GM15510 (cell line): ENCODE measurements around the gene MDN1.

Source experiments
- POLR2A ChIP-seq: IDR thresholded peaks from 3 replicates; pipeline ENCODE4 v1.6.1; 2011; ENCODE audit warnings: borderline replicate concordance; ENCODE audit not compliant: insufficient read length; ENCODE audit errors: extremely low read depth

The MDN1 gene

DNA sequence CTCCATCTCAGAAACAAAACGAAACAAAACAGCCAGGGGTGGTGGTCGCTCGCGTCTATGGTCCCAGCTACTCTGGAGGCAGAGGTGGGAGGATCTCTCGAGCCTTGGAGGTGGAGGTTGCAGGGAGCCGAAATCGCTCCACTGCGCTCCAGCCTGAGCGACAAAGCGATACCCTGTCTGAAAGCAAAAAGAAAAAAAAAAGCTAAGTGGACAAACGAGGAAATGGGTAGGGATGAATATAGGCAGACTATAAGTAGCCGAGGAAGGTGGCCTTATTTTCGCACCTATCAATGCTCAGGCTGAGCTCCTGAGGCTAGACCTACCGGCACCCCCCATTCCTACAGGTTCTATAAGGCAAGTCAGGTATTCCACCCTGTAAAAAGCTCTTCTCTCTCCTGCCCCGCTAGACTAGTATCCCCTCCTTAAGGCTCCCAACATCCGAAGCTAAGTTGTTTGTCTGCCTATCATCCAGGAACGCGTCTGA lies 9.4 kb upstream of the MDN1 start:
- no peak for TF ChIP-seq POLR2A

DNA sequence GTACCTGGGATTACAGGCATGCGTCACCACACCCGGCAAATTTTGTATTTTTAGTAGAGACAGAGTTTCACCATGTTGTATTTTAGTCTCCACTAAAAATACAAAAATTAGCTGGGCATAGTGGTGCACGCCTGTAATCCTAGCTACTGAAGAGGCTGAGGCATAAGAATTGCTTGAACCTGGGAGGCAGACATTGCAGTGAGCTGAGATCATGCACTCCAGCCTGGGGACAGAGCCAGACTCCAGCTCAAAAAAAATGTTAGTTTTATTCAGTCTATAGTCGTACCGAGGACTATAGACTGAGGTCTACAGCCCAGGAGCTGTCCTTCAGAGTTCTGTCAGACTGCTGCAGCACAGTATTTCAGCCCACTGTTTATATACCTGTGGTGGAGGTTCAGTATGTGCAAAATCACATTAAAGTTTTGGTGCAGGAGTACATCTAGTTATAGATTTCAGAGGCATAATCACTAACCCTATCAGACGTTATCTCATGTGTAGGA lies 6.5 kb upstream of the MDN1 start:
- TF ChIP-seq POLR2A, result no peak

DNA sequence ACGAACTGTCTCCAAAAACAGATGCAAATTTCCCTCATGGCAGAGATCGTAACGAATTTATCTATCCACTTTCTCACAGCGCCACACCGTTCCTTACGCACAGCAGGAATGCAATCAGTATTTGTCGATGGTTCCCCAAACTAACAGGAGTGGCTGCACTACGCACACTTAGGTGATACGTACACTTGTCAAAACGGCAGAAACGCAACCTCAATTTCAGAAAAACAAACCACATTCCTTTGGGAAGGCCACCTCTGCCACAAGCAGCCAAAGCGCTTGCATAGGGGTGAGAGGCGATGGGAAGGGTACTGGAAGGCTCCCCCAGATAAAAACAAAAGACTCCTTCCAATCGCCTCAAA lies 638 bp downstream of the MDN1 start:
- no peak for TF ChIP-seq POLR2A

DNA sequence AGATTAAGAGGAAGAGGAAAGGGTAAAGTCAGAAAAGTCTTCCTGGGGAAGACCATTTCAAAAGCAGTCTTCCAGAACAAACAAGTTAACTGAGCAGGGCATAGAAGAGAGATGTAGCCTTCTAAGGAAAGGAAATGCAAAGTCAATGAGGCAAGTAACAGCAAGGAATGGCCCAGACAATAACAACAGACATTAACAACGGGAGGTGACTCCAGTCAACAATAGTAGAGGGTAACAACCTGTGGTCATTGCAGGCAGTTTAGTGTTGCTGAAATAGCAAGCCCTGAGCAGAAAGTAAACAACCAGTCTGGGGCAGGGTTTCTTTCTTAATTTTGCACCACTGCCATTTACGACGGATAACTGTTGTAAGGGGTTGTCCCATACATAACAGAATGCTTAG lies 2.1 kb downstream of the MDN1 start:
- no peak for TF ChIP-seq POLR2A

DNA sequence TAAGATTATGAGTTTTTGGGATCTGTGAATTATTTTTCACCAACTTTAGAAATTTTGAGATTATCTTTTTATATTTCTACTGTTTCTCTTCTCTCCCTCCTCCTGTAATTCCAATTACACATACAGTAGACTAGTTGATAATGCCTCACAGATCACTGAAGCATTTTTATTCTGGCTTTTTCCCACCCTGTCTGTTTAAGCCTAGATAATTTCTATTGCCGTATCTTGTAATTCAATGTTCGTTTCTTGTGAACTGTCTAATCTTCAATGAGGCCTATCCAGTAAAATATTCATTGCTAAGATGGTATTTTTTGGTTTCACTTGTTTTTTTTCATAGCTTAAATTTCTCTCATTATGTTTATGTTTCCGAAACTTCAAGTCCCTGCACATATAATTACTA lies 12.0 kb downstream of the MDN1 start:
- no peak for TF ChIP-seq POLR2A

DNA sequence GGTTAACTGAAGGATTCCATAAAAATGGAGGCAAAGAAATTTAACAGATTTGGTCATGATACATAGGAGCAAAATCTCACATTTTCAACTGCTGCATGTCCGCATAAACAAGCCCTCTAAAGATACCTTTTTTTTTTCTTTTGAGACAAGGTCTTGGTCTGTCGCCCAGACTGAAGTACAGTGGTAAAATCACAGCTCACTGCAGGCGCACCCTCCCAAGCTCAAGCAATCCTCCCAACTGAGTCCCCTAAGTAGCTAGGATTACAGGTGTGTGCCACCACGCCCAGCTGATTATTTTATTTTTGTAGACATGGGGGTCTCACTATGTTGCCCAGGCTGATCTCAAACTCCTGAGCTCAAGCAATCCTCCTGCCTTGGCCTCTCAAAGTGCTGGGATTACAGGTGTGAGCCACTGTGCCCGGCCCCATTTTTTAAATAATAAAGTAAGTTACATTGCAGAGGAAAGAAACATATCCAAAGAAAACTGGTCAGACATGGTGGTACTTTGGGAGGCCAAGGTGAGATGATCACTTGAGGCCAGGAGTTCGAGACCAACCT lies 13.7 kb downstream of the MDN1 start:
- TF ChIP-seq POLR2A, result no peak

DNA sequence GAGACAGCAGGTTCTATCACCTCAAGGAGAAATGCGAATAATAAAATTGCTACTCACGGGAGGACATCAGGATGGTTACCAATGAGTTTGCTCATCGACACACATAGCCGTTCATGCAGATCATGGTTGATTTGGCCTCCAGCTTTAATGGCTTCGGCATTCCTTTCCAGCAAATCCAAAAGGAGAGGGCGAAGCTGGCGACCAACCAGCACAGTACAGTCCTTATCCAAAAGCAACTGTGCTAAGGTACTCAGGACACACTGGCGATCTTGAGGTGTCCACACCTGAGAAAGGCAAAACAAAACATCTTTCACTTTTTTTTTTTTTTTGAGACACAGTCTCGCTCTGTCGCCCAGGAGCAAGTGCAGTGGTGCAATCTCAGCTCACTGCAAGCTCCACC lies 16.3 kb downstream of the MDN1 start:
- no peak for TF ChIP-seq POLR2A

DNA sequence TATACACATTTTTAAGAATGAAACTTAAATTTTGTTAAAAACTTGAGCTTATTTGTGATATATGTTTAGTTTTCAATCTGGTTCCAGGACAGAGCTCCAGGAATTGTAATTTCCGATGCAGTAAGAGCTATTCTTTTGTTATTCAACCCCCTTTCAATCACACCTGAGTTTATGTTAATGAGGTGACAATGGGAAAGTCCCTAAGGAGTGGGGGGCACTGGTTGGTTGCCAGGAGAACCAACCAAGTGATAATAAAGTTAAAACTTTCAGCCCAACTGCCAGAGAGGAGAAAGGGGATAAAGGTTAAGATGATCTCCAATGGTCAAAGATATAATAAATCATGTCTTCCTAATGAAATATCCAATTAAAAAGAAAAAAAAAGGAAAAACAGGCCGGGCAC lies 19.8 kb downstream of the MDN1 start:
- no peak for TF ChIP-seq POLR2A

DNA sequence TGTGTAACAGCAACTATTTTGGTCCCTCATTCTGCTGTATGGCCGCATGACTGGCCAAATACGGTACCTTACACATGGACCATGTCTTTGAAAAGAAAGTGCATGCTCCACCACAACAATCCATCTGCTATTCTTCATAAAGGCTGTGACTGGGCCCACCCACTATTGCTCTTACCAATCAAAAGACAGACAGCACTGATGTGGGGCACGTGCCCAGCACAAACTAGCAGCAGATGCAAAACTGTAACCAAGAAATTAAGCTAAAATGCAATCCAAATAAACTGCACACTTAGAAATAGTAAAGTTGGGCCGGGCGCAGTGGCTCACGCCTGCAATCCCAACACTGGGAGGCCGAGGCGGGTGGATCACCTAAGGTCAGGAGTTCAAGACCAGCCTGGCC lies 20.5 kb downstream of the MDN1 start:
- TF ChIP-seq POLR2A, result no peak

DNA sequence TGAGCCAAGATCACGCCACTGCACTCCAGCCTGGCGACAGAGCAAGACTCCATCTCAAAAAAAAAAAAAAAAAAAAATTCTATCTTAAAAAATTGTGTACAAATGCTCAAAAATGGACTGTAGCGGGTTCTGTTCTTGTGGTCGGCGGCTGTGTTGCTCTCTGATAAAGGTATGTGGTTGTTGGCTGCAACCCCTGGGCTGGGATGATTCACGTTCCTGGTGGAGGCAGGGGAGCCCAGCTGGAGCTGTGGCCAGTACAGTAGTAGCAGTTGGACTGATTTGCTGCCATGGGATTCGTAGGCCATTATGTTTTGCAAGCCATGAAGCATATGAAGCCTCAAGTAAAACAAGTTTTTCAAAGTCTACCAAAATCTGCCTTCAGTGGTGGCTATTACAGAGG lies 22.3 kb downstream of the MDN1 start:
- TF ChIP-seq POLR2A, result no peak

DNA sequence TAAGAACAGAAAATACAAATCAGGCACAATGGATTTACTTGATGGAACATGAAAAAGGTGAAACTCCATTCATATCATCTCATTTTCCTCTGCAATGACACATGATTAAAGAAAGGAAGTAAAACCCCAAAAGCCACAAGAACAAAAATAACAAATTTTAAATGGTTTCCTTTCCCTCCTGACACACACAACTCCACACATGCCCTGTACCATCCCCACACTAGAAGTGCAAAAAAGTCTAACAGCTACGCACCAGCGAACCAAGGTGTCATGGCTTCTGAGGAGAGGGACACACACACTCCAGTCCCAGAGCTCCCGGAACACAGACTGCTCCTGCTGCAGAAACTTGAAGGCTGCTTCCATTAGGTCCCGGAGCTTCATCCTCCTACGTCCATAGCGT lies 25.3 kb downstream of the MDN1 start:
- no peak for TF ChIP-seq POLR2A

DNA sequence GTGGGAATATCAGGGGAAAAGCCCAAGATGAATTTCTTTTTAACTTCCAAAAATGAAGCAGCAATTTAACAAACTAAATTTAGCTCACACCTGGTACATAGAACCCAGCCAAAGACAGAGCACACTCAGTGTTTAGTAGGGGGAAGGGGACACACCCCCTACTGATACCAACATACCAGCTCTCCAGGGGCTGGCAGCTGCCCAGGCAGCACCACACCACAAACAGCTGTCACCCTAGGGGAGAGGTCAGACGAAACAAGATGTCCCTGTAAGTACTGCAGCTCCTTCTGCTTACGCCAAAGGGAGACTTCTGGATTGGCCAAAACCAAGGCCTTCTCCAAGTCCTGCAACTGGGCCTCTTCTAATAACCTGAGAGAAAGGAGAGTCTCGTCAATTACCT lies 26.0 kb downstream of the MDN1 start:
- no peak for TF ChIP-seq POLR2A

DNA sequence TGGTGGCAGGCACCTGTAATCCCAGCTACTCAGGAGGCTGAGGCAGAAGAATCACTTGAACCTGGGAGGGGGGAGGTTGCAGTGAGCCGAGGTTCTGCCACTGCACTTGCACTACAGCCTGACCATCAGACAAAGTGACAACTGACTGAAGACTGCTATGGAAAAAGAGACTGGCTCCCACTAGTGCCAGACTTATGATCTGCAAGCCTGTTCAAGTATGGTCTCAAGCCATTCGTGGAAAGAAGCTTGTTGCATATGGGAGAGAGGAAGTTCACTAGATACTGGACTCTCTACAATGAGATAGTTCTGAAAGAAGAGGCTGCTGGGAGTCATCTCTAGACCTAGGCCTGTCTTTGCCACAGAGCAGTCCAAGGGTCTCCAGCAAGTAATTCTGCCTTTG lies 26.7 kb downstream of the MDN1 start:
- no peak for TF ChIP-seq POLR2A

DNA sequence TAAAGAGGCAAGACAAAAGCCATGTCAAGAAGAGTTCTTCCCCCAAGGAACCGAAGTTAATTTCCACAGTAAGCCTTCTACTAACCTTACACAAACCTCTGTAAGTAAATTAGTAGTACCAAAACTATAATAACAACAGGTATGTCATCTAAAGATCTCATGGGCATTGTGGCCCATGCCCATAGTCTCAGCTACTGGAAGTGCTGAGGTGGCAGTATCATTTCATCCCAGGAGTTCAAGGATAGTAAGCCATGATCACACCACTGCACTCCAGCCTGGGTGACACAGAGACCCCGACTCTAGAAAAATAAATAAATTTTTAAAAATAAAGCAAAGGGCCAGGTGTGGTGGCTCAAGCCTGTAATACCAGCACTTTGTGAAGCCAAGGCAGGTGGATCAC lies 29.2 kb downstream of the MDN1 start:
- TF ChIP-seq POLR2A, result no peak

DNA sequence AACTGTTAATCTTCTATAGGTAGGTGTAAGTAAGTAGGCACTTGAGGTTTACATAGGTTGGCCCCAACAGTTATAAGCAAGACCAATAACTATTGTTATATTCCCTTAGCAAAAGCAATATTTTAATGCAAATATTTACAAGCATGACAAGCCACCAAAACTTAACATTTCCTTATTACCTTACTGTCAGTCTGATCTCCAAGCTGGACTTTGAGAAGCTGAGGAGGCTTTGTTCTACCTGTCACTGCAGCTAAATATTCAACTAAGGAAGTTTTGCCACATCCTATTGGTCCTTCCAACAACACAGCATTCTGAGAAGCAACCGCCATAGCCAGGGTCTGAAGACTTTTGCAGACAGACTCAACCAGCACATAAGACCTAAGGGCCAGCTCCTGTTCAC lies 29.6 kb downstream of the MDN1 start:
- TF ChIP-seq POLR2A, result no peak

DNA sequence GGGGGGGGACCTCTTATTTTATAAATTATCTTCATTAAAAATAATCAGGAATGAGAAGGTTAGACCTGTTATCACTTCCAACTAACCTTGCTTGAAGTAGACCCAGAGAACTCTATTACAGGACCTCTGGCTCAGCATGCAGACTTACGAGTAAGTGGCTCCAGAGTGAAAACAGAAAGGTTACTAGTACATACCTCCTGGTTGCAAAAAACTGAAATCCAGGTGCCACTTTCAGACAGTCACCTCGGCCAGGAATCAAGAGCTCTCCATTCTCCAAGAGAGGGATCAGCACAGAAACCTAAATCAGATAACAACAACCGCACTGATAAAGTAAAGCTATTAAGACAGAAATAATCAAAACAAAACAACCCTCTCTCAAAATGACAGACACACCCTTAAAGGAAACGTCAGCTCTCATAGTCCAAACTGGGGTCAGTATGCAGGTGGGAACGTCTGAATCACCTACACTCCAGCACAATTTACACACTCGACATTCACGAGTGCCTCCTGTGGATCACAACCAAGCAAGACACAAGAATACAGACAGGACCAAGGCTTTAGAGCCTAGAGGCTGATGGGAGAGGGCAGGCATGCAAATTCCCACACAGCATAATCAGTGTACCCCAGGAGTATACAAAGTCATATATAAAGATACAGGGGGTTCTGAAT lies 31.8 kb downstream of the MDN1 start:
- no peak for TF ChIP-seq POLR2A
